ENCODE data around the gene RUNX2. TPM values are rescaled to one million over a fixed set of nuclear protein-coding genes. Genes with fewer than 3 reads are reported as not detected.

The RUNX2 gene
- total and polyA plus RNA-seq, 10 of the 15 experiments (the other 5 are each of a cell fraction or from before 2014, with no cell fraction given): 0.01 to 0.77 (median 0.15) TPM; not detected in 3

DNA sequence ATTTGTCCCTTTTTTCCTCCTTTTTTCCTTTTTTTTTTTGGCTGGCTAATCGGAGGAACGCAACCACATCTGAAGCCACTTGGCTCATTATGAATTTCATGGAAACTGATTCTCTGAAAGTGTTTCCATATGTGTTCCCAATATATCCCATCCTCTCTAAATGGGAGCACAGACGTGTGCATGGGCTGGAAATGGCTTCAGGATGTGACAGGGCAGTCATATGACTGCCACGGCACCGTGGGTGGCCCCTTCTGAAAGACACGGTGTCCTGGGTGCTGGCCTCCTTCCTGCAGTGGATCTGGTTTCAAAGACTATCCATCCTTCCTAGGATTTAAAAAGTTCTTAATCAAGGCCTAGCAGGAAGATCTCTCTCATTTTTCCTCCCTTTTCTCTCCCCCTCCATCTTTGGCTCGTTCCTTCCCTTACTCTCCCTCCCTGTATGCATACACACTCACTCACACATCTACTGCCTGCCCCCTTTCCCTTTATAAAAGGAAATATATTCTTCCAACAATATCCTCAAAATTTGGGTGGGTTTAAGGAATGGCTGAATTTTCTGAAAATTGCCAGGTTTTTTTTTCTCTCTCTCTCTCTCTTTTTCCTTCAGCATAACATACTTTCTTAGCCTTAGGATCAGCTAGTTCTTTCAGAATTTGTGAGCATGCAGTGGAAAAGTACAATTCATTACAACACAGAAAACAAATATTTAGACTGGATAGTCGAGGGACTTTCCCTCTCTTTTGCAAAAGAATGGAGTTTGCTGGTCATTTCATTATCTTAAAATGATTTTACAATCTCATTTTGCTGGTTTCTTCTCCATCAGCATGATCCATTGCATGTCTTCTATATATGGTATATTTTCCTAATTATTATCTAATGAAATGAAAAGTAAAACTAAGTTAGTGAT is 210.8 kb downstream of the RUNX2 start (continued):
- no peak for TF ChIP-seq SP1 (IDR thresholded peaks at IDR 0.05; ENCODE audit: low read depth, low read length)
- TF ChIP-seq PAX8 (IDR thresholded peaks at IDR 0.05): no peak

DNA sequence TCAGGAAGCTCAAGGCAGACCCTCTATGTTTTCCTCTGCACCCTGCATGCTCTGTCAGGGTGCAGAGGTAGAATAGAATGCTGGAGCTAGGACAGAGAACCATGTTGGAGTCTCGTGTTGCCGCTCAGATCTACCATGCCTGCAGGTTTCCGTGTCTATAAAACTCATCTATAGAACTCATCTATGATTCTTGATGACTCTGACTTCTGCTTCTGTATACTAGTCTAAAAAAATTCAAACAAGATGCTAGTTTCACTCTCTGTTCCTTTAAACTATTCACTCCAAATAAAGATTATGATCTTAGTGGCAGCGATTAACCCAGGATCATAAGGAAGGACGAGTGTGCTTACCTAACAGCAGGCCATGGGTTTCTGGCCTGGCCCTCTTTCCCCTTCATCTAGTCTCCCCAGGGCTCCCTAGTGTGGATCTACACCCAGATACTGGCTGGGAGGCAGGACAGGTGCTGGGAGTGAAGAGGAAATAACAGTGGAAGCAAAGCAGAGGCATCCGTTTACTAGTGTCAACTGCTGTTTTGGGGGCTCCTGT is 212.3 kb downstream of the RUNX2 start:
- TF ChIP-seq GATAD2B (conservative IDR thresholded peaks at IDR 0.05; ENCODE audit: low read depth) (no peak), JUND (IDR thresholded peaks at IDR 0.05; ENCODE audit: low read depth, low read length) (no peak), SMARCA5 (IDR thresholded peaks at IDR 0.05) (no peak), TBL1XR1 (IDR thresholded peaks at IDR 0.05; ENCODE audit: low read depth, low read length) (no peak)
- TF ChIP-seq, protein P1, sequence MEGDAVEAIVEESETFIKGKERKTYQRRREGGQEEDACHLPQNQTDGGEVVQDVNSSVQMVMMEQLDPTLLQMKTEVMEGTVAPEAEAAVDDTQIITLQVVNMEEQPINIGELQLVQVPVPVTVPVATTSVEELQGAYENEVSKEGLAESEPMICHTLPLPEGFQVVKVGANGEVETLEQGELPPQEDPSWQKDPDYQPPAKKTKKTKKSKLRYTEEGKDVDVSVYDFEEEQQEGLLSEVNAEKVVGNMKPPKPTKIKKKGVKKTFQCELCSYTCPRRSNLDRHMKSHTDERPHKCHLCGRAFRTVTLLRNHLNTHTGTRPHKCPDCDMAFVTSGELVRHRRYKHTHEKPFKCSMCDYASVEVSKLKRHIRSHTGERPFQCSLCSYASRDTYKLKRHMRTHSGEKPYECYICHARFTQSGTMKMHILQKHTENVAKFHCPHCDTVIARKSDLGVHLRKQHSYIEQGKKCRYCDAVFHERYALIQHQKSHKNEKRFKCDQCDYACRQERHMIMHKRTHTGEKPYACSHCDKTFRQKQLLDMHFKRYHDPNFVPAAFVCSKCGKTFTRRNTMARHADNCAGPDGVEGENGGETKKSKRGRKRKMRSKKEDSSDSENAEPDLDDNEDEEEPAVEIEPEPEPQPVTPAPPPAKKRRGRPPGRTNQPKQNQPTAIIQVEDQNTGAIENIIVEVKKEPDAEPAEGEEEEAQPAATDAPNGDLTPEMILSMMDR (IDR thresholded peaks at IDR 0.05 in 2 of 3, conservative IDR thresholded peaks at IDR 0.05 in 1 of 3; ENCODE audit: control insufficient read depth in 2 of 3, extremely low read depth in 1 of 3, insufficient read depth in 1 of 3, low read depth in 3 of 3, low read length in 3 of 3): no peak
- ATAC-seq (no peak), DNase-seq (ENCODE audit: low read depth, low spot score) (no peak), FAIRE-seq (no peak)
- Histone ChIP-seq H3K9me3 (replicated peaks; ENCODE audit: control insufficient read depth, insufficient read depth, low read length) (no peaks in the 10 kb centered on the region), H4K20me1 (ENCODE audit: control insufficient read depth, insufficient read depth) (no peaks in the 10 kb centered on the region), H3K36me3 (ENCODE audit: control insufficient read depth in 2 of 2, insufficient read depth in 2 of 2, low read length in 1 of 2) (no peaks in the 10 kb centered on the region), H3K9ac (ENCODE audit: control insufficient read depth, insufficient read depth, low read length) (no peak overlapping the region), H2AFZ (ENCODE audit: control insufficient read depth, low read depth, low read length) (no peak overlapping the region), H3K27me3 (replicated peaks in 1 of 2; ENCODE audit: control insufficient read depth in 2 of 2, insufficient read depth in 2 of 2, low read length in 1 of 2) (no peaks in the 10 kb centered on the region), H3K4me3 (no peak overlapping the region), H3K79me2 (ENCODE audit: control insufficient read depth, insufficient read depth, low read length) (no peaks in the 10 kb centered on the region), H3K4me1 (ENCODE audit: control insufficient read depth, insufficient read depth, low read length) (no peaks in the 10 kb centered on the region), H3K4me2 (ENCODE audit: control insufficient read depth, insufficient read depth) (no peak overlapping the region), H3K27ac (ENCODE audit: control insufficient read depth, insufficient read depth) (no peak overlapping the region)
- SMC1A ChIA-PET (ENCODE audit: uncharacterized antibody, unreplicated experiment): interaction anchor here (1.1 kb wide), 1 partner anchor 9 kb away, joined by 3 read pairs; no protein-coding TSS in a partner anchor
- intact Hi-C loops (cut with micrococcal nuclease; ENCODE audit: unreplicated experiment) (no loop called here), in situ Hi-C loops (cut with MboI) (no loop called here)
- 46% methylated on average over 6 of the region's 6 CpGs for WGBS (ENCODE audit: insufficient coverage, insufficient replicate concordance, low lambda C conversion rate, missing lambda C conversion rate)
- BruUV-seq (replicated peaks): no TSS peak
- RAD21 ChIA-PET (ENCODE audit: unreplicated experiment): no interaction called here
- POLR2A ChIA-PET: no interaction called here
- CTCF ChIA-PET: no interaction called here
